Measurements from ENCODE around the gene ESYT3.
"Not testable (repeated sequence)": the region's sequence is repeated elsewhere in the genome, so short reads cannot be mapped to it uniquely, and the experiment has no call there.

ESYT3 gene

GRCh38 chr3:138477120-138477519, 42.7 kb downstream of the ESYT3 start:
- in situ Hi-C loops (cut with HindIII; ENCODE audit: low sequenced_read_pairs) = no loop called here

DNA sequence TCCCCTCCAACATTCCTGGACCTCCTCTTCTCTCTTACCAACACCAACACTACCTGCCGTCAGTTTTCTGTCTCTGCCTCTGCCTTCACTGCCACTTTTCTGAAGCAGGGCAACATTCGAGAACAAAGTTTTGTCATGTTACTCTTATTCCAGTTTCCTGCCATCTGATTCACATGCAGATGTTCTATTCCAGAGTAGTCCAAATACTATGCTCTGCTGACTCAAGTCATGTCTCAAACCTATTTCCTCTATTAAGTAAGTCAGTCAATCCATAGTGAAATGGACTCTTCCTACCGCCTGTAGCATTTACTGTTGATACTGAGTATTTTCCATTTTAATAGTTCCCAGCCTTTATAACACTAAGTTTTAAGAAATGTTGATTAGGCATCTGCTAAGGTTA, 43.4 kb downstream of the ESYT3 start:
- in situ Hi-C loops (cut with HindIII; ENCODE audit: low sequenced_read_pairs) = no loop called here

DNA sequence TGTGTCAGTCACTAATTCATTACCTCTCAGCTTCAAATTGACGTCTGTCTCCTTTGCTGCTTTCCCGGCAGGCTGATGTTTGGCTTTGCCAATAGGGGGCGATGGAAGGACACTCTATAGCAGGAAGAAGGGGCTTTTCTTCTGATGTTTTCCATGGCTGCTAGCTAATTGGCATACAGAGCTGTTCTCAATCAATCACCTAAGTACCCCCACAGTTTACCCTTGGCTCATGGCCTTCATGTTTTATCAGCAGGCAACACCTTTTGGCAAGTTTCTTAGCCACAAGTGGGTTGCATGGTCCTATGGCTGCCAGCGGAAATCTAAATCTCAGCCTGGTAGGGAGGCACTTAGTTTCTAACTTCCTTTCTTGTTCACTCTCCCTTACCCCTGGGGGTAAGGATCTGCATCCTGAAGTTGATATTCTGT, 45.0 kb downstream of the ESYT3 start:
- in situ Hi-C loops (cut with HindIII; ENCODE audit: low sequenced_read_pairs) = no loop called here

DNA sequence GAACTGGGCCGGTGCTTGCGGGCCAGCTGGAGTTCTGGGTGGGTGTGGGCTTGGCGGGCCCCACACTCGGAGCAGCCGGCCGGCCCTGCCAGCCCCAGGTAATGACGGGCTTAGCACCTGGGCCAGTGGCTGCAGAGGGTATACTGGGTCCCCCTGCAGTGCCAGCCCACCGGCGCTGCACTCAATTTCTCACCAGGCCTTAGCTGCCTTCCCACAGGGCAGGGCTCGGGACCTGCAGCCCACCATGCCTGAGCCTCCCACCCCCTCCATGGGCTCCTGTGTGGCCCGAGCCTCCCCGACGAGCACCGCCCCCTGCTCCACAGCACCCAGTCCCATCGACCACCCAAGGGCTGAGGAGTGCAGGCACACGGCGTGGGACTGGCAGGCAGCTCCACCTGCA, 50.3 kb downstream of the ESYT3 start:
- in situ Hi-C loops (cut with HindIII; ENCODE audit: low sequenced_read_pairs) = not testable (repeated sequence)

DNA sequence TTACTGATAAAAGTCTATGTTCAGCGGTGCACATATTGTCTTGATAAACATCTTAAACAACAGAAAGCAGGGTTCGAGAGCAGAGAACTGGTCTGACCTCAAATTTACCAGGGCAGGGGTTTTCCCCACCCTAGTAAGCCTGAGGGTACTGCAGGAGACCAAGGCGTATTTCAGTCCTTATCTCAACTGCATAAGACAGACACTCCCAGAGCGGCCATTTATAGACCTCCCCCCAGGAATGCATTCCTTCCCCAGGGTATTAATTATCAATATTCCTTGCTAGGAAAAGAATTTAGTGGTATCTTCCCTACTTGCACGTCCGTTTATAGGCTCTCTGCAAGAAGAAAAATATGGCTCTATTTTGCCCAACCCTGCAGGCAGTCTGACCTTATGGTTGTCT, 52.2 kb downstream of the ESYT3 start:
- in situ Hi-C loops (cut with HindIII; ENCODE audit: low sequenced_read_pairs) = not testable (repeated sequence)

GRCh38 chr3:138491971-138492370, 57.6 kb downstream of the ESYT3 start:
- in situ Hi-C loops (cut with HindIII; ENCODE audit: low sequenced_read_pairs) = no loop called here

DNA sequence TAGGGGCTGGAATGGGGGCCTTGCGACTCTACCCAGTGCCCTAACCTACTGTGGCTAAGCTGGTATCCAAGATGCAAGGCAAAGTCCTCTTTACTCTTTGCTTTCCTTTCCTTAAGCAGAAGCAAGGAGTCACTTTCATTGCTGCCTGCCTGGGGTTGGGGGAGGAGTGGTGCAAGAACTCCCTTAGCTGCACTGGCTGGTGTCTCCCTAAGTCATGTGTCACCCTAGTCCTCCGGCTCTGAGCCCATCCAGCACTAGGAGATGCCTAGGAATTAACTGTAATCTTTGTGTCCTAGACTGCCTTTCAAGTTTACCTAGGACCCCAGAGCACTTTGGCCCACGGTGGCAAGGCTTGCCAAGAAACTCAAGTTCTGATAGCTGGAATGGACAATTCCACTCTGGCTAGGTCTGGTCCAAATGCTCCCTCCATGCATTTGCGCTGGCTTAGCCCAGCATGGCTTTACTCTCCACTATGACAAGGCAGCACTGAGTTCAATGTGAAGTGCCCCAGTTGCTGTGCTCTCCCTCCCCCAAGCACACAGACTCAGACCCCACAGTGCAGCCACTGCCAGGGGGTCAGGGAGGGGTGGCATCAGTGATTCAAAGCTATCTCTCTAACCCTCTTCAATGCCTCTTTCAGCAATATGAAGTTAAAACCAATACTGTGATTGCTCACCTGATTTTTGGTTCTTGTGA, 58.7 kb downstream of the ESYT3 start:
- in situ Hi-C loops (cut with HindIII; ENCODE audit: low sequenced_read_pairs) = no loop called here

GRCh38 chr3:138493804-138494606, 59.6 kb downstream of the ESYT3 start:
- in situ Hi-C loops (cut with HindIII; ENCODE audit: low sequenced_read_pairs) = no loop called here

GRCh38 chr3:138494607-138494929, 60.2 kb downstream of the ESYT3 start:
- in situ Hi-C loops (cut with HindIII; ENCODE audit: low sequenced_read_pairs) = no loop called here

DNA sequence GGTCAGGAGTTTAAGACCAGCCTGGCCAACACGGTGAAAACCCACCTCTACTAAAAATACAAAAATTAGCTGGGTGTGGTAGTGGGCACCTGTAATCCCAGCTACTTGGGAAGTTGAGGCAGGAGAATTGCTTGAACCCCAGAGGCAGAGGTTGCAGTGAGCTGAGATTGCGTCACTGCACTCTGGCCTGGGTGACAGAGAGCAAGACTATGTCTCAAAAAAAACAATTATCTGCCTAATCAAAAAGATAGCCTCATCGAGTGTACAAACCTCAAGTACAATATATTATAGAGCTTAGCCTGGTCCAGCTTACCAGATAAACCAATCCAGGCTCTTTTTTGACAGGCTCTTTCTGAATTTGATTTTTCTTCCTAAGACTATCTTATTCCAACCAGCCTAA, 61.2 kb downstream of the ESYT3 start:
- in situ Hi-C loops (cut with HindIII; ENCODE audit: low sequenced_read_pairs) = not testable (repeated sequence)

GRCh38 chr3:138496436-138496835, 62.0 kb downstream of the ESYT3 start:
- in situ Hi-C loops (cut with HindIII; ENCODE audit: low sequenced_read_pairs) = no loop called here

DNA sequence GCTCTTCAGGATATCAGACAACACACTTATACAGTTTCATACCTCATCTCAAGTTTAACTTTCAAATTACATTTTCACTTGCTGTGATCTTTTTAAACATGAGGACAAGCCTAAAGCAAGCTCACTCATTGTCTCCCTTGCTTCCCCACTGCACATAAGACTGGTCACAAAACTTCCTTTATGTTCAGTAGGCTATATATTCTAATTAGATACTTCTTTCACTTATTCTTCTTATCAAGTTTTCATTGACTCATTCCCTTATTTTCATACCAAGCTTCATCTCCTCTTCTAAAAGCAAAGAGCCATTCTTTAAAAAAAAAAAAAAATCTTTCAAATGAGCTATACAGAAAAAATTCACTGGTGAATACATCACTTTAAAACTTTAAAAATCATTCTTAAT, 62.6 kb downstream of the ESYT3 start:
- in situ Hi-C loops (cut with HindIII; ENCODE audit: low sequenced_read_pairs) = no loop called here

DNA sequence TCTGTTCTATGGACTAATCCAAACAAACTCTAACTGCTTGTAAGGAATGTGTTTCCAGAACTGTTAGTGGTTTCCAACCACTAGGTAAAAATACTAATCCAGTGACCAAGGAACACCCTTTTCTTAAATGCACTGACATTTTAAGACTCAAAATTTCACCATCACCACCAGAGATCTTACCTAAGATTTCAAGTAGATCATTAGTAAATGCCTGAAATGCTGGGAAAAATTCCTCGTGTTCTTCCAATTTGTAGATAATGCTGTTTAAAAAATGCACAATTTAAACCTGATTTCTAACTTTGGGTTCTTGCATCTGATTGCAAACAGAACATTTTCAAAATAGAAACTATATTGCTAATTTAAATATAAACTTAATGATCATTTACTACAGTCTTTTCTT, 63.4 kb downstream of the ESYT3 start:
- in situ Hi-C loops (cut with HindIII; ENCODE audit: low sequenced_read_pairs) = no loop called here

DNA sequence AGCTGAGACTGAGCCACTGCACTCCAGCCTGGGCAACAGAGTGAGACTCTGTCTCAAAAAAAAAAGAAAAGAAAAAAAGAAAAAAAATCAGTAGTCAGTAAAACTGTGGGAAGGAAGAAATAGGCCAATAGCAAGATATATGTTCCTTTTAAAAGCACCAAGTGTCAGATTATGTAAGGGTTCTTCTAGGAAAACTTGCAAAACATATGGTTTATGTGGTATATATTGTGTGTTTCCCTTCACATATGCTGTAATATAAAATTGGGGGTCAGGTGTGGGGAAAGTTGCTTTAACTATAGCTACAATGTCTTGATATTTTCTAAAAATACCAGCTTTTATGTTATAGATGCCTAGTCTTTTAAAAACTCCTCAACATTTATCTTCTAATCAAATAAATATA, 64.6 kb downstream of the ESYT3 start:
- in situ Hi-C loops (cut with HindIII; ENCODE audit: low sequenced_read_pairs) = no loop called here

DNA sequence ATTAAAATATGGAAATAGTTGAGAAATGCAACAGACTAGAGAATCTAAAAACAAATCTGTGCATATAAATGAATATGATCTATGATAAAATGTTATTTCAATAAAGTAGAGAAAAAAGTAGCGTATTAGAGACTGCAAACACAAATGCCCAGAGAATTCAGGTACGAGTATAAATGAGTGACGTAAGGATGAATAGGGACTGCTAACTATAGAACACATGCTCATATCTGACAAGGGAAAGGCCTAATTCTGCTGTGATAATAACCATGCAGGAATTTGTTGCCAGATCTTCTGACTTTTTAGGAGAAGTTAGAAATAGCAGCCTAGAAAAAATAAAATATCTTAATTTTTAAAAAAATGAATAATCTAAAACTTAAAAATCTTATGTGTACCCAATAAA, 73.1 kb downstream of the ESYT3 start:
- in situ Hi-C loops (cut with HindIII; ENCODE audit: low sequenced_read_pairs) = no loop called here

DNA sequence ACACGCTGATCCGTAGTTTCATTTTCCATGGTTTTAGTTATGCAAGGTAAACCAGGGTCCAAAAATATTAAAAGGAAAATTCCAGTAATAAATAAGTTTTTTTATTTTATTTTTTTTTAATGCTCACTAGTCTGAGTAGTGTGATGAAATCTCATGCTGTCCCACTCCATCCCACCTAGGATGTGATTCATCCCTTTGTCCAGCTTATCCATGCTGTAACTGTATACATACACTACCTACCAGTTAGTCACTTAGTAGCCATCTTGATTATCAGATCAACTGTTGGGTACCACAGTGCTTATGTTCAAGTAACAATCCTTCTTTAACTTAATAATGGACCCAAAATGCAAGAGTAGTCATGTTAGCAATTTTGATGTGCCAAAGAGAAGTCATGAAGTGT, 75.2 kb downstream of the ESYT3 start:
- in situ Hi-C loops (cut with HindIII; ENCODE audit: low sequenced_read_pairs) = no loop called here

- in situ Hi-C loops (cut with HindIII; ENCODE audit: low sequenced_read_pairs) = no loop called here
Measured at GRCh38 chr3:138511945-138512344, 77.5 kb downstream of the ESYT3 start.

DNA sequence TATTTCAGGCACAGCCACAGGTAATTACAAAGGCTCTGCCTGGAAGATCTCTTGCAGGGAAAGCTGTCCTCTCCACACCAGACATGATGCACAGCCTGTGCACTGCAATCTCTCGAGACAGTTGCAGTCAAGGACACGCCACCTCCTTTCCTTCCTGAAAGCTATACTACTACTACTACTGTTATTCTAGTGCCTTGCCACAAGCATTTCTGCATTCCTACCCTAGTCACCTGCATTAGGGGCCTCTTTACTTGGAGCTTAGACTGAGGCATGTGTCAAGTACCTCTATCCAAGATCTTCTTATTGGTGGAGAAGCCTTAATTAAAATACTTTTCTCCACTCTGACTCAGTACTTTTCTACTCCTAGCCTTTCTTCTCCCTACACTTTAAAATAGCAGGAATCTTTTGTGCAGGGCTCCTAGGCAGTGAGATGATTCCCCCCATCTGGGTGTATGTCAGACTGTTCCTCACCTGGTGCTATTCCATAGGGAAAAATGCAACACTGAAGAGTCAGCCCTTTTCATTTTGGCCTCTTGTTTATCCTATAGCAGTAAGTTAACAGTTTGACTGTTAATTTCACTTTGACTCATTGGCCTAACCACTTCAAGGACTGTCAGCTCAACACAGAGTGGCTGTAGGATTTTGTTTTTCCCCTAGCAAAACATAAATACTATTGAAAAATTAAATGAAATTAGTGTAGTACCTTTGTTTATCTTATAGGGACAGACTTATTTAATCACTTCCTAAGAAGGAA, 78.9 kb downstream of the ESYT3 start:
- in situ Hi-C loops (cut with HindIII; ENCODE audit: low sequenced_read_pairs) = no loop called here

GRCh38 chr3:138521445-138521844, 87.0 kb downstream of the ESYT3 start:
- in situ Hi-C loops (cut with HindIII; ENCODE audit: low sequenced_read_pairs) = not testable (repeated sequence)

Data from DLD1 (cell line).